ENCODE results near the gene CREB5. TPM values are rescaled to one million over a fixed set of nuclear protein-coding genes. Genes with fewer than 3 reads are reported as not detected.

The CREB5 gene
- total RNA-seq, 4 donors from 2014 or later = 16.8 to 22.4 (median 20.9) TPM

DNA sequence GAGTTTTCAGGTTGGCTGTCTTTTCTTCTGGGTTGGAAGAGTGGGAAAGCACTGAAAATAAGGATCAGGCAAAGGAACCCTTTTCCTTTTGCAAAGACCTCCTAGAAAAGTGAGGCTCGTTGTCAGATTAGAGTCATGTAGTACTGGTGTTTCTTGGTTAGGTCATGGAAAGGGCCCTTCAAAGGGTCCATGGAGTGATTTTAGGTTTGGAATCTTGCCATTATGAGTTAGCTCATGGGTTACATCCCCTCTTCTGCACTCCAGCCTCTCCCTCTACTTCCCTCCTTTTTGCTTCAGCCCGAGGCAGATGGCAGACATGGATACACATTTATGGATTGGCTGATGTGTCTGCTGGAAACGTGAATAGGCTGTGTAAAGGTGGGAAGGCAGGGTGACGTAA is 47.0 kb downstream of the CREB5 start:
- no peaks in the 10 kb centered on the region for H3K36me3 ChIP-seq
- H3K4me3 ChIP-seq = no peak overlapping the region
- H3K27me3 ChIP-seq = no peaks in the 10 kb centered on the region
- no peaks in the 10 kb centered on the region for H3K9me3 ChIP-seq
- no peak for DNase-seq (ENCODE audit: low spot score in 2 of 2)
- no peak for TF ChIP-seq POLR2A (IDR thresholded peaks at IDR 0.05)
- H3K27ac ChIP-seq = no peak overlapping the region
- WGBS, 2 donors = 89 to 95% methylated on average over 4 of the region's 4 CpGs
- no peaks in the 10 kb centered on the region for H3K4me1 ChIP-seq

DNA sequence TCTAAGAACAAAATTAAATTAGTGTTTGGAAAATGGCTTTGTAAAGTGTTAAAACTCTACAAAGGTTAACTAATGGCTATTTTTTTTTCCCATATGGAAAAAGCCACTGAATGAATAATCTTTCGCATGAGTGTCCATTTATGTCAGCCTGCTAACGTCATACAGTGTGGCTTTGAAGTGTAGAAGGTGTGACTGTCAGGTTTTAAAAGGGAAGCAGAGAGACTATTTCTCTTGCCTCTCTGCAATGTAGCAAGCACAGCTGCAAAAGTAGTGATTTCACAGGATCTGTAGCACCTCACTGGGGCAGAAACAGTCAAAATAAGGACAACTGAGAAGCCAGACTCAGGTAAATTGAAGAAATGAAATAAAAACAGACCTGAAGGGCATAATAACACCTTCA is 53.4 kb downstream of the CREB5 start:
- TF ChIP-seq EP300 (IDR thresholded peaks at IDR 0.05) = no peak
- no peak for TF ChIP-seq CTCF (IDR thresholded peaks at IDR 0.05)
- no peak overlapping the region for H3K4me3 ChIP-seq
- H3K36me3 ChIP-seq = no peaks in the 10 kb centered on the region
- no peaks in the 10 kb centered on the region for H3K9me3 ChIP-seq
- no peak for DNase-seq (ENCODE audit: low spot score in 2 of 2)
- no peaks in the 10 kb centered on the region for H3K27me3 ChIP-seq
- H3K27ac ChIP-seq = no peak overlapping the region
- H3K4me1 ChIP-seq = no peaks in the 10 kb centered on the region
- 88 to 92% methylated on average over 2 of the region's 2 CpGs for WGBS, 2 donors

GRCh38 chr7:28466341-28466740 is 54.0 kb downstream of the CREB5 start:
- H3K27ac ChIP-seq = no peak overlapping the region
- H3K36me3 ChIP-seq = no peaks in the 10 kb centered on the region
- no peaks in the 10 kb centered on the region for H3K27me3 ChIP-seq
- no peak for DNase-seq (ENCODE audit: low spot score in 2 of 2)
- no peak for TF ChIP-seq CTCF (IDR thresholded peaks at IDR 0.05)
- no peak for TF ChIP-seq EP300 (IDR thresholded peaks at IDR 0.05)
- no peak for TF ChIP-seq POLR2A (IDR thresholded peaks at IDR 0.05)
- no peaks in the 10 kb centered on the region for H3K9me3 ChIP-seq
- 81 to 87% methylated on average over 8 of the region's 8 CpGs for WGBS, 2 donors
- H3K4me1 ChIP-seq = no peaks in the 10 kb centered on the region
- no peak overlapping the region for H3K4me3 ChIP-seq

- Histone ChIP-seq H3K9me3 (no peaks in the 10 kb centered on the region), H3K27ac (no peak overlapping the region), H3K27me3 (no peaks in the 10 kb centered on the region), H3K4me3 (no peak overlapping the region), H3K4me1 (no peaks in the 10 kb centered on the region), H3K36me3 (no peaks in the 10 kb centered on the region)
- no peak for DNase-seq (ENCODE audit: low spot score in 2 of 2)
- WGBS, 2 donors = 75 to 92% methylated on average over 1 of the region's 1 CpG
- TF ChIP-seq POLR2A (IDR thresholded peaks at IDR 0.05) = no peak
- TF ChIP-seq EP300 (IDR thresholded peaks at IDR 0.05) = no peak
- TF ChIP-seq CTCF (IDR thresholded peaks at IDR 0.05) = no peak
Observed at GRCh38 chr7:28466885-28467284, 54.6 kb downstream of the CREB5 start.

DNA sequence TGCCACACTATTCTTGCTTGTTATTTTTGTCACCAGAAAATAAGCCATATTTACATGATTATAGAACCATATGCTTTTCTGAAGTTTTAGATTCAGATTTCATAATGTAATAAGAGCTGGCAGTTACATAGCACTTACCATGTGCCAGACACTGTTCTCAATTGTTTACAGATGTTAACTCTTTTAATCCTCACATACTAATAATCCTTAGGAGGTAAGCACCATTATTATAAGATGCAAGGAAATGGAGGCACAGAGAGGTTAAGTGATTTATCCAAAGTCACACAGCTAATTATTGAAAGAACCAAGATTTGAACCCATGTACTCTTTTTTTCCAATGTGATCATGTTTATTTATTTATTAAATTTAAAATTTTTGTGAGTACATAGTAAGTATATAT is 57.2 kb downstream of the CREB5 start:
- DNase-seq (ENCODE audit: low spot score in 2 of 2) = no peak
- Histone ChIP-seq H3K9me3 (no peaks in the 10 kb centered on the region), H3K36me3 (no peaks in the 10 kb centered on the region), H3K4me1 (peaks cover 0 to 9% (median 0%) of the 10 kb centered on the region in 4 donors), H3K27me3 (no peaks in the 10 kb centered on the region), H3K27ac (no peak overlapping the region), H3K4me3 (no peak overlapping the region)
- no peak for TF ChIP-seq POLR2A (IDR thresholded peaks at IDR 0.05)

DNA sequence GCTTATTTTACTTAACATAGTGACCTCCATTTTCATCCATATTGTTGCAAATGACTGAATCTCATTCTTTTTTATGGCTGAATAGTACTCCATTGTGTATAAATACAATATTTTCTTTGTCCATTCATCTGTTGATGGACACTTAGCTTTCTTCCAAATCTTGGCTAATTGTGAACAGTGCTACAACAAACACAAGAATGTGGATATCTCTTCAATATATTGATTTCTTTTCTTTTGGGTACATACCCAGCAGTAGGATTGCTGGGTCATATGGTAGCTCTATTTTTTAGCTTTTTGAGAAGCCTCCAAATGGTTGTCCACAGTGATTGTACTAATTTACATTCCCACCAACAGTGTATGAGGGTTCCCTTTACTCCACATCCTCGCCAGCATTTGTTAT is 58.0 kb downstream of the CREB5 start:
- Histone ChIP-seq H3K4me3 (no peak overlapping the region), H3K4me1 (peaks cover 0 to 9% (median 0%) of the 10 kb centered on the region in 4 donors), H3K27me3 (no peaks in the 10 kb centered on the region), H3K36me3 (no peaks in the 10 kb centered on the region), H3K27ac (no peak overlapping the region), H3K9me3 (no peaks in the 10 kb centered on the region)
- WGBS, 2 donors = 50 to 61% methylated on average over 1 of the region's 1 CpG
- DNase-seq (ENCODE audit: low spot score in 2 of 2) = no peak
- TF ChIP-seq POLR2A (IDR thresholded peaks at IDR 0.05) = no peak
- TF ChIP-seq CTCF (IDR thresholded peaks at IDR 0.05) = no peak
